Adrenal gland (tissue), 5 donors: Measurements from ENCODE around the gene EFNB1.

Experiments used
- POLR2A ChIP-seq, 2 donors: fragments of 450-650 bp; IDR thresholded peaks; one replicate each; pipeline ENCODE4 v1.6.1; 2017; ENCODE audit warnings: antibody characterized with exemption in 2 of 2, mild to moderate bottlenecking in 2 of 2, moderate library complexity in 1 of 2
- TF ChIP-seq, protein P1 (sequence below), 6 experiments: fragments of 450-650 bp in 4 of 6; fragments of 200-600 bp in 2 of 6; sonication (generic) in 1 of 6; IDR thresholded peaks; 1 replicate in 5 of 6; 2 replicates in 1 of 6; pipeline versions ENCODE4 v1.5.1 to v1.8.0; 2016 to 2021; ENCODE audit warnings: antibody characterized with exemption in 6 of 6, mild to moderate bottlenecking in 2 of 6, moderate library complexity in 1 of 6
- donor health status: DM: no; HTN: no; CAD: no.

DNA sequence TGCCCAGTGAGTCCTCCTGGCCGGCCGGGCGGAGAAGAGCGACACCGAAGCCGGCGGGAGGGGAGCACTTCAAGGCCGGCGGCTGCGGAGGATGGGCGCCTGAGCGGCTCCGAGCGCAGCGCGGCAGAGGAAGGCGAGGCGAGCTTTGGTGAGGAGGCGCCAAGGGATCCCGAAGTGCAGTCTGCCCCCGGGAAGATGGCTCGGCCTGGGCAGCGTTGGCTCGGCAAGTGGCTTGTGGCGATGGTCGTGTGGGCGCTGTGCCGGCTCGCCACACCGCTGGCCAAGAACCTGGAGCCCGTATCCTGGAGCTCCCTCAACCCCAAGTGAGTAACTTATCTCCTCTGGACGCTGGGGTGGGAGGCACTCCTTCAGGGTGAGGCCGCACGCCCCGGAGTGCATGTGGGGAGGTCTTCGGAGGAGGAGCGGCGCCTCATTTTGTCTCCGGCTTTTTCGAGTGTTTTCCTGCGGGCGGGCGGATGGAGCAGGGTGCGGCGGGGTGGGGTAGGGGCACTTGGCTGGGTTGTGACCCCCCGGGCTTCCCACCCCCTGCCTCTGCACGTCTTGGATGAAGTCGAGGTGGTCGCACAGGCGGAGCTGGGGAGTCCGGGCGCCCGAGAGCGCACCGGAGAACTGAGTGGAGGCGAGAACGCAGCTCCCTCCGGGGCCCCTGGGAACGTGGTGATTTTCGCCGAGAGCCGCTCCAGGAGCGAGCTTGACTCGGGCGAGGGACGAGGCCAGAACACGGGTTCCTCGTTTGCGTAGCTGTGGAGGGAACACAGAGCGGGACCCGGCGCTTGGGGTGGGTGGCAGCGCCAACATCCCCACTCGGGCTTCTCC is 979 bp downstream of the EFNB1 start:
- TF ChIP-seq, protein P1, sequence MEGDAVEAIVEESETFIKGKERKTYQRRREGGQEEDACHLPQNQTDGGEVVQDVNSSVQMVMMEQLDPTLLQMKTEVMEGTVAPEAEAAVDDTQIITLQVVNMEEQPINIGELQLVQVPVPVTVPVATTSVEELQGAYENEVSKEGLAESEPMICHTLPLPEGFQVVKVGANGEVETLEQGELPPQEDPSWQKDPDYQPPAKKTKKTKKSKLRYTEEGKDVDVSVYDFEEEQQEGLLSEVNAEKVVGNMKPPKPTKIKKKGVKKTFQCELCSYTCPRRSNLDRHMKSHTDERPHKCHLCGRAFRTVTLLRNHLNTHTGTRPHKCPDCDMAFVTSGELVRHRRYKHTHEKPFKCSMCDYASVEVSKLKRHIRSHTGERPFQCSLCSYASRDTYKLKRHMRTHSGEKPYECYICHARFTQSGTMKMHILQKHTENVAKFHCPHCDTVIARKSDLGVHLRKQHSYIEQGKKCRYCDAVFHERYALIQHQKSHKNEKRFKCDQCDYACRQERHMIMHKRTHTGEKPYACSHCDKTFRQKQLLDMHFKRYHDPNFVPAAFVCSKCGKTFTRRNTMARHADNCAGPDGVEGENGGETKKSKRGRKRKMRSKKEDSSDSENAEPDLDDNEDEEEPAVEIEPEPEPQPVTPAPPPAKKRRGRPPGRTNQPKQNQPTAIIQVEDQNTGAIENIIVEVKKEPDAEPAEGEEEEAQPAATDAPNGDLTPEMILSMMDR (IDR thresholded peaks at IDR 0.05): no peak
- no peak for TF ChIP-seq POLR2A (IDR thresholded peaks at IDR 0.05)
